NCI-H748 treated with DMSO at 0.1 percent for 48 hours (cell line): Measurements from ENCODE around the gene FZR1.
"Not testable (repeated sequence)": the region's sequence is repeated elsewhere in the genome, so short reads cannot be mapped to it uniquely, and the experiment has no call there.

Experiments used
- DNase-seq: peaks from one replicate; lab custom pipeline; 2025; lab: John Stamatoyannopoulos, UW

FZR1 gene

DNA sequence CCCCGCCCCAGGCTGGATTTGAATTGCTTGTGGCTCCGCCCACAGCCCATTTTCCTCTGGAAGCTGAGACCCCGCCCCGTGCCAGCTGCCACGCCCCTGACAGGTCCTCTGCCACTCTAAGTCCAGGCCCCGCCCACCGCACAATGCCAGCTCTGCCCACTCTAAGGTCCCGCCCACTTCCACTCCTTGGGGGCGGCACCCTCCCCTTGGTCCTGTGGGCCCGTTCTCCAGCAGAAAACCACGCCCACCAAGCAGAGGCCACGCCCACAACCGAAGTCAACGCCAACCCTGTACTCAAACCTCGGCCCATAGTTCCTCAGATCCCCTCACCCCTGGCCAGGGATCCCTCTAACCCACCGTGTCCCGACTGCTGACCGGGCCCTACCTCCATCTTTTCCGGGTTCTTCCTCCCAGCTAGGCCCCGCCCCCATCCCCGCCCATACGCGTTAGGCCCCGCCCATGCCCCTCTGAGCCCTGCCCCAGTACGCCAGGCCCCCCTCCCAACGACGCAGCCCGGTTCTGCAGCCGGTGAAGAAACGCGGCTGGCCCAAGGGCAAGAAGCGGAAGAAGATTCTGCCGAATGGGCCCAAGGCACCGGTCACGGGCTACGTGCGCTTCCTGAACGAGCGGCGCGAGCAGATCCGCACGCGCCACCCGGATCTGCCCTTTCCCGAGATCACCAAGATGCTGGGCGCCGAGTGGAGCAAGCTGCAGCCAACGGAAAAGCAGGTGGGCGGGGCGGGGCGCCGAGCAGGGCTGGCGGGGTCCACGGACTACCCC, 67.9 kb downstream of the FZR1 start:
- DNase-seq, result peak; percentile 57

- DNase-seq, result no peak
Measured at GRCh38 chr19:3575260-3575741, 69.2 kb downstream of the FZR1 start.

DNA sequence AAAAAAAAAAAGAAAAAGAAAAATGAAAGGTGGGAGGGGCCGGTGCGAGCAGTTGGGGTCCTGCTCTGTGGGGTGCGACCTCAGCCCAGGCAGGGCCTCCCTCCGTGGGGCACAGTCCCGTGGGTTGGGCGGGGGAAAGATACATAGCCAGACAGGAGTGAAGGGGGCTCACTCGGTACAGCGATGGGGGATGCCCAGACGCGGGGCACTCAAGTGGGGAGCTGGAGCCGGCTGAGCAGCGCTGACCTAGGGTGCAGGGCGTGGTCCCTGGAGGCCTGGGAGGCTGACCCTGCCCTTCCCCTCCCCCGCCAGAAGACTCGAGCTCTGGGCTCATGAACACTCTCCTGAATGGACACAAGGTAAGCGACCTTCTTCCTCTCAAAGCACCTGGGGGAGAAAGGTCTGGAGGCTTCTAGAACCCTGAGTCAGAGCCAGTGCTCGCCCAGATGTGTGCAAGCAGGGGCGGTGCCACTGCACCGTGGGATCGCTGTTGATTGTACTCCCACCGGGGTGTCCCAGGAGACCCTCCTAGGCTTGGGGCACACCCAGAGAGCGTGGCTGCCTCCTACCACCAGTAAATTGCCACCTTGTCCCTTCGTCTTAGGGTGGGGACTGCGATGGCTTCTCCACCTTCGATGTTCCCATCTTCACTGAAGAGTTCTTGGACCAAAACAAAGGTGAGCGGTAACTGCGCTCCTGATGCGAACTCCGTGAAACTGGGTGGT, 70.0 kb downstream of the FZR1 start:
- no peak for DNase-seq

- DNase-seq, result no peak
Measured at GRCh38 chr19:3576696-3577443, 70.8 kb downstream of the FZR1 start.

- DNase-seq, result no peak
Measured at GRCh38 chr19:3577723-3578344, 71.7 kb downstream of the FZR1 start.

- DNase-seq, result no peak
Measured at GRCh38 chr19:3578390-3578789, 72.3 kb downstream of the FZR1 start.

DNA sequence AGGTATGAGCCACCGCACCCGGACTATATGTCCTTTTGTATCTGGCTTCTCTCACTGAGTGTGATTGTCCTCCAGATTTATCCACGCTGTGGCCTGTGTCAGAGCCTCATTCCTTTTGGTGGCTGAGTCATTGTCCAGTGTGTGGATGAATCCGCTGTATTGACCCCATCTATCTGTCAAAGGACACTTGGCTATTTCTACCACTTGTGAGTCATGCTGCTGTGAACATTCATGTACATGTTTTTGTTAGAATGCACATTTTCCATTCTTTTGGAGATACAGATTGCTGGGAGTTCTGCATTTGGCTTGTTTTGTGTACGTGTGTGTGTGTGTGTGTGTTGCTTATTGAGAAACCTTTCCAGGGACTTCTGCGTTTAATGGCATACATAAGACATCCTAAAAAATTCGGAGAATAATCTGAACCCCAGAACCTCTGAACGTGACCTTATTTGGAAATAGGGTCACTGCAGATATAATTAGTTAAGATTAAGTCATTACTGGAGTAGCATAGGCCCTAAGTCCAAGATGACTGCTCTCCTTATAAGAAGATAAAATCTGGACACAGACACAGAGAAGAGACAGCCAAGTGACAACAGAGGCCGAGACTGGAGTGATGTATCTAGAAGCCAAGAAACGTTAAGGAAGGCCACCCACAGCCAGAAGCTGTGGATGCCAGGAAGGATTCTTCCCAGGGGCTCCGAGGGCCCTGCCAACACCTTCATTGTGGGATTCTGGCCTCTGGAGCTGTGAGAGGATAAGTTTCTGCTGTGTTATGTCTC, 74.2 kb downstream of the FZR1 start:
- DNase-seq, result no peak

GRCh38 chr19:3581792-3582191, 75.7 kb downstream of the FZR1 start:
- DNase-seq, result not testable (repeated sequence)

DNA sequence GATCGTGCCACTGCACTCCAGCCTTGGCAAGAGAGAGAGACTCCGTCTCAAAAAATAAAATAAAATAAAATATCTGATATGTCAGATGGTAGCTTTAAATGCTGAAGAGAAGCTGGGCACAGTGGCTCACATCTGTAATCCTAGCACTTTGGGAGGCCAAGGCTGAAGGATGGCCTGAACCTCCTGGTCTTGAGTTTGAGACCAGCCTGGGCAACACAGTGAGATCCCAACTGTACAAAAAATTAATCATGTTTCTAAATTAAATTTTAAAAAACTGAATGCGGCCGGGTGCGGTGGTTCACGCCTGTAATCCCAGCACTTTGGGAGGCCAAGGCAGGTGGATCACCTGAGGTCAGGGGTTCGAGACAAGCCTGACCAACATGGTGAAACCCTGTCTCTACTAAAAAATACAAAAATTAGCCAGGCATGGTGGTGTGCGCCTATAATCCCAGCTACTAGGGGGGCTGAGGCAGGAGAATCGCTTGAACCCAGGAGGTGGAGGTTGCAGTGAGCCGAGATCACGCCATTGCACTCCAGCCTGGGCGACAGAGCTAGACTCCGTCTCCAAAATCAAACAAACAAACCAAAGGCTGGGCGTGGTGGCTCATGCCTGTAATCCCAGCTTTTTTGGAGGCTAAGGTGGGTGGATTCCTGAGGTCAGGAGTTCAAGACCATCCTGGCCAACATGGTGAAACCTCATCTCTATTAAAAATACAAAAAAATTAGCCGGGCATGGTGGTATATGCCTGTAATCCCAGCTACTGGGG, 78.1 kb downstream of the FZR1 start:
- not testable (repeated sequence) for DNase-seq

DNA sequence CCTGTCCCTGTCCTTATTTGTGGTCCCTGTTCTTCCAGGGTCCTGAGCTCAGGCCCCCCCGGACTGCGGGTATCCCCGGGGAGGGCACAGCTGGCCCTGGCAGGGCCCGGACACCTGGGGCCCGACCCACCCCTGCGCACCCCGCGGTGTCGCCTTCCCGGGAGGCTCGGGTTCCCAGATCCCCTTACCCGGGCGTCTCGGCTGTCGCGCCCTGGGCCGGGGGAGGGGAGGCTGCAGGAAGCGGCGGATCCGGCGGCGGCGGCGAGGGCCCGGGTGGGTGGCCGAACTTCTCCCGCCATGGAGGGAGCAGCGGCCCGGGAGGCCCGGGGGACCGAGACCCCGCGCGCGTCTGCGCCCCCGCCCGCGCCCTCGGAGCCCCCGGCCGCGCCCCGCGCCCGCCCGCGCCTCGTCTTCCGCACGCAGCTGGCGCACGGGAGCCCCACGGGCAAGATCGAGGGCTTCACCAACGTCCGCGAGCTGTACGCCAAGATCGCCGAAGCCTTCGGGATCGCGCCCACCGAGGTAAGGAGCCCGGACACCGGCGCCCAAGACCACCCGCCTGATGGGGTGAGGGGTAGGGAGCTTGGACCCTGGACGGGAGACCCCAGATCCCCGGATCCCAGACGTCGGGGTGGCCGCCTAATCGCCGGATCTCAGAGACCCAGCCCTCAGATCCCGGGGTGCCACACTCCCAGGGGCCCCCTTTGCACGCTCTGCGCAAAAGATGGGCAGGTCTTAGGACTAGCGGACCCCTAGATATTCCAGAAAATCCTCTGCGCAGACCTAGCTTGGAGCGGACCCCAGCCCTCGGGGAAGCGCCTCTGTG, 79.4 kb downstream of the FZR1 start, which contains the start of gene GIPC3:
GIPC3 (plus strand) TSS at position 178 of the 826 bp plus-strand sequence; CDS start at position 298, 120 bp downstream.
- no peak for DNase-seq

- DNase-seq, result no peak
Measured at GRCh38 chr19:3586127-3586626, 80.1 kb downstream of the FZR1 start.

GRCh38 chr19:3586707-3587346, 80.7 kb downstream of the FZR1 start:
- no peak for DNase-seq
